Endodermal cell (in vitro differentiated cells): ENCODE data around the gene MACO1. TPM values are rescaled to one million over a fixed set of nuclear protein-coding genes. Genes with fewer than 3 reads are reported as not detected.

Source experiments
- DNase-seq: peaks from one replicate; pipeline ENCODE4 v3.0.0-alpha.2; 2017
- H3K27ac ChIP-seq: 2 replicates; pipeline ENCODE4 v1.5.1; 2013; ENCODE audit warnings: mild to moderate bottlenecking, low read depth, low read length, moderate library complexity
- H3K27me3 ChIP-seq: 2 replicates; pipeline ENCODE4 v1.6.1; 2013; ENCODE audit warnings: mild to moderate bottlenecking, low read length, moderate library complexity; ENCODE audit not compliant: insufficient read depth, control insufficient read depth, poor library complexity, severe bottlenecking
- H3K36me3 ChIP-seq: 2 replicates; pipeline ENCODE4 v1.7.0; 2013; ENCODE audit warnings: mild to moderate bottlenecking, low read length, moderate library complexity; ENCODE audit not compliant: control insufficient read depth, insufficient read depth
- H3K4me1 ChIP-seq: one replicate; pipeline ENCODE4 v1.7.0; 2013; ENCODE audit warnings: low read length; ENCODE audit not compliant: control insufficient read depth, insufficient read depth
- H3K4me3 ChIP-seq: 2 replicates; pipeline ENCODE4 v1.5.1; 2013; ENCODE audit warnings: mild to moderate bottlenecking, low read length, moderate library complexity
- H3K9ac ChIP-seq: 2 replicates; pipeline ENCODE4 v1.6.1; 2013; ENCODE audit warnings: mild to moderate bottlenecking, low read length, moderate library complexity; ENCODE audit not compliant: poor library complexity, severe bottlenecking; ENCODE audit errors: extremely low read depth
- H3K9me3 ChIP-seq: 2 replicates; pipeline ENCODE4 v1.6.1; 2013; ENCODE audit warnings: mild to moderate bottlenecking, low read length, moderate library complexity; ENCODE audit not compliant: control insufficient read depth
- H3K27ac Mint-ChIP-seq: 2 replicates; pipeline ENCODE4 v1.8.0; 2020; ENCODE audit warnings: mixed read lengths
- H3K27me3 Mint-ChIP-seq: 2 replicates; pipeline ENCODE4 v1.8.0; 2021; ENCODE audit warnings: mild to moderate bottlenecking, mixed read lengths; ENCODE audit not compliant: insufficient read depth
- H3K36me3 Mint-ChIP-seq: 2 replicates; pipeline ENCODE4 v1.8.0; 2020; ENCODE audit warnings: low read depth, mixed read lengths
- H3K4me1 Mint-ChIP-seq: 2 replicates; pipeline ENCODE4 v1.8.0; 2020; ENCODE audit warnings: mixed read lengths
- H3K4me3 Mint-ChIP-seq: 2 replicates; pipeline ENCODE4 v1.8.0; 2020; ENCODE audit warnings: mild to moderate bottlenecking, moderate library complexity, mixed read lengths
- H3K9me3 Mint-ChIP-seq: 2 replicates; pipeline ENCODE4 v1.8.0; 2020; ENCODE audit warnings: mild to moderate bottlenecking, mixed read lengths
- WGBS, 2 experiments: methylation state at CpG; one replicate each; pipeline versions ENCODE4 v1.1.5 to v1.1.7; 2013; ENCODE audit warnings: missing lambda C conversion rate in 2 of 2, mixed read lengths in 1 of 2; ENCODE audit not compliant: insufficient coverage in 1 of 2, insufficient read length in 1 of 2; 5-methylcytosine and 5-hydroxymethylcytosine counted together
- total RNA-seq, 2 donors: library from RNA; stranded (reverse); fragmentation: NEBNext Ultra II Directional in 1 of 2; extraction: Animal tissue kit (Norgen Biotek cat#: 25700) in 1 of 2; gene quantifications; 2 replicates in 1 of 2; 3 replicates in 1 of 2; pipeline ENCODE4 v1.2.1, GENCODE V29; 2021
- TF ChIP-seq, protein P1 (sequence below): fragments of 200-600 bp; sonication (generic); conservative IDR thresholded peaks from 2 replicates; pipeline ENCODE4 v1.5.0; 2021; ENCODE audit warnings: antibody characterized with exemption, mild to moderate bottlenecking

Gene MACO1
- total RNA-seq, 2 donors from 2014 or later, result 13.1 to 14.1 TPM

DNA sequence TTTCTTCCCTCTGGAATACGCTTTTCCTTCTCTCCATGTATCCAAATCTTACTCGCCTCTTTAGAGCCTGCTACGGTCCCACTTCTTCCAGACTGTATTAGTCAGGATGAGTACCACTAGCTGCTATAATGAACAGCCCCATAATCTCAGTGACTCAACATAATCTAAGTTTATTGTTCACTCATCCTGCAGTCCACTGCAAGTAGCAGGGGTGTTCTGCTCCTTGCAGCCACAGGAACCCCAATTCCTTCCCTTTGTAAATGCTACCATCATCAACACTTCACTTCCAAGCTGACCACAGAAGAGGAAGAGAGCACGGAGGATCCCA is 94.6 kb downstream of the MACO1 start:
- Mint-ChIP-seq H3K27me3 (peaks cover 5% of the 10 kb centered on the region), H3K36me3 (no peaks in the 10 kb centered on the region), H3K9me3 (peaks cover 10% of the 10 kb centered on the region), H3K27ac (no peak overlapping the region), H3K4me3 (no peak overlapping the region), H3K4me1 (no peaks in the 10 kb centered on the region)
- Histone ChIP-seq H3K9me3 (no peaks in the 10 kb centered on the region), H3K4me3 (no peak overlapping the region), H3K36me3 (no peaks in the 10 kb centered on the region), H3K4me1 (no peaks in the 10 kb centered on the region), H3K27ac (no peak overlapping the region), H3K27me3 (no peaks in the 10 kb centered on the region), H3K9ac (no peak overlapping the region)
- TF ChIP-seq, protein P1, sequence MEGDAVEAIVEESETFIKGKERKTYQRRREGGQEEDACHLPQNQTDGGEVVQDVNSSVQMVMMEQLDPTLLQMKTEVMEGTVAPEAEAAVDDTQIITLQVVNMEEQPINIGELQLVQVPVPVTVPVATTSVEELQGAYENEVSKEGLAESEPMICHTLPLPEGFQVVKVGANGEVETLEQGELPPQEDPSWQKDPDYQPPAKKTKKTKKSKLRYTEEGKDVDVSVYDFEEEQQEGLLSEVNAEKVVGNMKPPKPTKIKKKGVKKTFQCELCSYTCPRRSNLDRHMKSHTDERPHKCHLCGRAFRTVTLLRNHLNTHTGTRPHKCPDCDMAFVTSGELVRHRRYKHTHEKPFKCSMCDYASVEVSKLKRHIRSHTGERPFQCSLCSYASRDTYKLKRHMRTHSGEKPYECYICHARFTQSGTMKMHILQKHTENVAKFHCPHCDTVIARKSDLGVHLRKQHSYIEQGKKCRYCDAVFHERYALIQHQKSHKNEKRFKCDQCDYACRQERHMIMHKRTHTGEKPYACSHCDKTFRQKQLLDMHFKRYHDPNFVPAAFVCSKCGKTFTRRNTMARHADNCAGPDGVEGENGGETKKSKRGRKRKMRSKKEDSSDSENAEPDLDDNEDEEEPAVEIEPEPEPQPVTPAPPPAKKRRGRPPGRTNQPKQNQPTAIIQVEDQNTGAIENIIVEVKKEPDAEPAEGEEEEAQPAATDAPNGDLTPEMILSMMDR, result no peak
- DNase-seq, result no peak
- 82 to 87% methylated on average over 3 to 4 of the region's 4 CpGs for WGBS, 2 experiments

- Histone ChIP-seq H3K9me3 (no peaks in the 10 kb centered on the region), H3K27me3 (no peaks in the 10 kb centered on the region), H3K9ac (no peak overlapping the region), H3K27ac (no peak overlapping the region), H3K36me3 (no peaks in the 10 kb centered on the region), H3K4me1 (no peaks in the 10 kb centered on the region), H3K4me3 (no peak overlapping the region)
- no peaks in the 10 kb centered on the region for H3K36me3 Mint-ChIP-seq
- peaks cover 10% of the 10 kb centered on the region for H3K9me3 Mint-ChIP-seq
- H3K4me1 Mint-ChIP-seq, result no peaks in the 10 kb centered on the region
- TF ChIP-seq, protein P1, result no peak
- no peak overlapping the region for H3K4me3 Mint-ChIP-seq
- WGBS, 2 experiments, result 95 to 96% methylated on average over 2 of the region's 2 CpGs
- H3K27ac Mint-ChIP-seq, result no peak overlapping the region
- no peak for DNase-seq
- H3K27me3 Mint-ChIP-seq, result peaks cover 5% of the 10 kb centered on the region
Observed at GRCh38 chr1:25526753-25527152, 96.1 kb downstream of the MACO1 start.

DNA sequence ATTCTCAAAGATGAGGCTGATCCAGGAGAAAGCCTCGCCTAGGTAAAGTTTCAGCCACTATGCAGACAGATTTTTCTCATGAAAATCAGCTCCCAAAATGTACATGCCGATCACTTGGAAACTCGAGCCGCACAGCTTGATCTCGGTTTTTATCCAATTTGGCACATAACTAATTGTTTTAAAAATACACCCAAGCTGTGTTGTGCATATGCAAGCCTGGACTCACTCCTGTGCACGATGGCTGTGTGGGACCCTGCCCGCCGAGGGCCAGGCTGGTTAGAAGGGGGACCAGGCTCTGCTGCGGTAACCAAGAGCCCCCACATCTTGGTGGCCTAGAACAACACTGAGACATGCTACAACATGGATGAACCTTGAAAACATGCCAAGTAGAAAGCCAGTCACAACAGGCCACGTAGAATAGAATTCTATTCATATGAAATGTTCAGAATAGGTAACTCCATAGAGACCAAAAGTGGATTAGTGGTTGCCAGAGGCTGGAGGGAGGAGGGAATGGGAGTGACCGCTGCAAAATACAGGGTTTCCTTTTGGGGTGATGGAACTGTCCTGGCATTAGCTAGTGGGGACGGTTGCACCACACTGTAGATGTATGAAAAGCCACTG is 96.6 kb downstream of the MACO1 start:
- Mint-ChIP-seq H3K27me3 (peaks cover 5% of the 10 kb centered on the region), H3K27ac (no peak overlapping the region), H3K4me3 (no peak overlapping the region), H3K4me1 (no peaks in the 10 kb centered on the region), H3K9me3 (peaks cover 10% of the 10 kb centered on the region), H3K36me3 (no peaks in the 10 kb centered on the region)
- TF ChIP-seq, protein P1, result no peak
- H3K36me3 ChIP-seq, result no peaks in the 10 kb centered on the region
- no peak overlapping the region for H3K9ac ChIP-seq
- H3K4me1 ChIP-seq, result no peaks in the 10 kb centered on the region
- H3K27ac ChIP-seq, result no peak overlapping the region
- H3K27me3 ChIP-seq, result no peaks in the 10 kb centered on the region
- WGBS, 2 experiments, result 89 to 91% methylated on average over 11 to 12 of the region's 12 CpGs
- no peak for DNase-seq
- no peaks in the 10 kb centered on the region for H3K9me3 ChIP-seq
- H3K4me3 ChIP-seq, result no peak overlapping the region
